ENCODE data around the gene SNAPC5. TPM values are rescaled to one million over a fixed set of nuclear protein-coding genes. Genes with fewer than 3 reads are reported as not detected.
"Not testable (repeated sequence)": the region's sequence is repeated elsewhere in the genome, so short reads cannot be mapped to it uniquely, and the experiment has no call there.

The SNAPC5 gene
- total RNA-seq, 1 donor from 2014 or later: 15.0 TPM

- Mint-ChIP-seq H3K4me1 (ENCODE audit: low read depth) (peaks cover 8% of the 10 kb centered on the region), H3K27ac (ENCODE audit: unreplicated experiment) (no peak overlapping the region), H3K27me3 (ENCODE audit: low read depth) (no peaks in the 10 kb centered on the region), H3K36me3 (ENCODE audit: low read depth) (peaks cover 2% of the 10 kb centered on the region), H3K9me3 (ENCODE audit: low read depth) (no peaks in the 10 kb centered on the region), H3K4me3 (ENCODE audit: unreplicated experiment) (no peak overlapping the region)
- no peak for TF ChIP-seq CTCF (IDR thresholded peaks at IDR 0.05)
- DNase-seq (ENCODE audit: low spot score): no peak
Measured at GRCh38 chr15:66461917-66462316, 35.6 kb downstream of the SNAPC5 start.

- H3K9me3 Mint-ChIP-seq (ENCODE audit: low read depth); H3K4me3 Mint-ChIP-seq (ENCODE audit: unreplicated experiment): not testable (repeated sequence)
Measured at GRCh38 chr15:66461294-66461693, 36.3 kb downstream of the SNAPC5 start.

GRCh38 chr15:66459818-66460615 is 37.5 kb downstream of the SNAPC5 start:
- Mint-ChIP-seq H3K9me3 (ENCODE audit: low read depth) (no peaks in the 10 kb centered on the region), H3K27ac (ENCODE audit: unreplicated experiment) (no peak overlapping the region), H3K36me3 (ENCODE audit: low read depth) (peaks cover 2% of the 10 kb centered on the region), H3K4me3 (ENCODE audit: unreplicated experiment) (no peak overlapping the region), H3K27me3 (ENCODE audit: low read depth) (no peaks in the 10 kb centered on the region), H3K4me1 (ENCODE audit: low read depth) (peaks cover 17% of the 10 kb centered on the region)
- DNase-seq (ENCODE audit: low spot score): no peak
- no peak for TF ChIP-seq CTCF (IDR thresholded peaks at IDR 0.05)

More at GRCh38 chr15:66461294-66461693, 36.3 kb downstream of the SNAPC5 start:
- not testable (repeated sequence) for H3K27me3 Mint-ChIP-seq (ENCODE audit: low read depth); H3K4me1 Mint-ChIP-seq (ENCODE audit: low read depth); H3K27ac Mint-ChIP-seq (ENCODE audit: unreplicated experiment); H3K36me3 Mint-ChIP-seq (ENCODE audit: low read depth); DNase-seq (ENCODE audit: low spot score)

- no peak for DNase-seq (ENCODE audit: low spot score)
- H3K27ac Mint-ChIP-seq (ENCODE audit: unreplicated experiment): no peak overlapping the region
- TF ChIP-seq CTCF (IDR thresholded peaks at IDR 0.05): no peak
Measured at GRCh38 chr15:66456211-66456610, 41.4 kb downstream of the SNAPC5 start.

GRCh38 chr15:66454143-66454542 is 43.4 kb downstream of the SNAPC5 start:
- H3K27ac Mint-ChIP-seq (ENCODE audit: unreplicated experiment): no peak overlapping the region

More at GRCh38 chr15:66456211-66456610, 41.4 kb downstream of the SNAPC5 start:
- Mint-ChIP-seq H3K9me3 (ENCODE audit: low read depth) (no peaks in the 10 kb centered on the region), H3K36me3 (ENCODE audit: low read depth) (peaks cover 2% of the 10 kb centered on the region), H3K4me3 (ENCODE audit: unreplicated experiment) (no peak overlapping the region), H3K4me1 (ENCODE audit: low read depth) (peaks cover 9% of the 10 kb centered on the region), H3K27me3 (ENCODE audit: low read depth) (no peaks in the 10 kb centered on the region)

More at GRCh38 chr15:66454143-66454542, 43.4 kb downstream of the SNAPC5 start:
- no peaks in the 10 kb centered on the region for H3K9me3 Mint-ChIP-seq (ENCODE audit: low read depth)
- H3K4me1 Mint-ChIP-seq (ENCODE audit: low read depth): peaks cover 9% of the 10 kb centered on the region
- H3K4me3 Mint-ChIP-seq (ENCODE audit: unreplicated experiment): no peak overlapping the region
- H3K36me3 Mint-ChIP-seq (ENCODE audit: low read depth): peaks cover 3% of the 10 kb centered on the region
- H3K27me3 Mint-ChIP-seq (ENCODE audit: low read depth): no peaks in the 10 kb centered on the region
- no peak for TF ChIP-seq CTCF (IDR thresholded peaks at IDR 0.05)
- DNase-seq (ENCODE audit: low spot score): no peak
